ENCODE measurements around the gene STARD10. TPM values are rescaled to one million over a fixed set of nuclear protein-coding genes. Genes with fewer than 3 reads are reported as not detected.

STARD10 gene
- total and polyA plus RNA-seq, 9 of the 15 experiments (the other 6 are each of a cell fraction or from before 2014, with no cell fraction given) = 0.15 to 52.9 (median 32.3) TPM

DNA sequence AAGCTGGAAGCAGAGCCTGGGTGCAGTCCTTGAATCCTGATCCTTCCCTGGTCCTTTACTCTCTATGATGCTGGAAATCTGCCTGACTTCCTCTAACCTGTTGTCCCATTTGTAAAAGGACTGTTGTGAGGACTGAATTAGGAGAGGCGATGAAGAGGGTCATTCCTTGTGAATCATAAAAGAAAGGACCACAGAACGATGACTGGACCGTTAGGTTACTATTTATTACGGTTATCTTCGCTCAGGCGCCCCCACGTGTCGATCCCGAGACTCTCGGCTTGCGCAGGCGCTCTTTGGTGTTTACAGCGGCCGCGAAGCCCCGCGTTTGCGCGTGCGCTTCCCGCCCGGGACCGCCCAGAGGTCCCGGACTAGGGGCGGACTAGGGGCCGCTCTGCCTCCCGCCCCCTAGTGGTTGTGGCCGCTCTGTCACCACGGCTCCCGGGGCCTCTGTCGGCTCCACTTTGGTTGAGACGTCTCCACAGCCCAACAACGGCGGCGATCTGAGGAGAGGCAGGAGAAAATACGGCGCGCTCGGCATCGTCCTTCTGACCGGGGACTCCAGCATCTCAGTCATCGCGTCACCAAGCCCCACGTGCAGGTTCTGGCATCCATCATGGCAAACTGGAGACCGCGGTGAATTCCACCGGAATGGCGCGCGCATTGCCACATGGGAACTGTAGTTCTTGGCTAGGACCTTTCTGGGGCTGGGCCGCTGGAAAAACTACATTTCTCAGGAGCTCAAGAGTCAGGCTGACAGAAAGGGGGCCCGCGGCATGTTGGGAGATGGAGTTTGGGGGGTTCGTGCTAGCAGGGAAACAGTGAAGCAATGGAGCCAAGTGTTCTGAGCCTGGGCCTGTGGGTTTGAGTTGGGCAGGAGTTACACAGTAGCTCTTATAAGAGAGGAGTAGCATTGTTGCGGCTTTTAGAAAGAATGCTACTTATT lies at the start of gene STARD10 (continued):
- TF ChIP-seq, protein P1, sequence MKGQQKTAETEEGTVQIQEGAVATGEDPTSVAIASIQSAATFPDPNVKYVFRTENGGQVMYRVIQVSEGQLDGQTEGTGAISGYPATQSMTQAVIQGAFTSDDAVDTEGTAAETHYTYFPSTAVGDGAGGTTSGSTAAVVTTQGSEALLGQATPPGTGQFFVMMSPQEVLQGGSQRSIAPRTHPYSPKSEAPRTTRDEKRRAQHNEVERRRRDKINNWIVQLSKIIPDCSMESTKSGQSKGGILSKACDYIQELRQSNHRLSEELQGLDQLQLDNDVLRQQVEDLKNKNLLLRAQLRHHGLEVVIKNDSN (CRISPR knock-in tag; IDR thresholded peaks at IDR 0.05) = peak; percentile 90
- TF ChIP-seq CCAR2 (IDR thresholded peaks at IDR 0.05; ENCODE audit: low read depth, low read length) (no peak), NRF1 (conservative IDR thresholded peaks at IDR 0.05 in 1 of 2, IDR thresholded peaks at IDR 0.05 in 1 of 2) (peak; percentile 97), RAD51 (IDR thresholded peaks at IDR 0.05; ENCODE audit: borderline replicate concordance, low read depth) (peak; percentile 33; the same call in 1 of the 2 replicates), TGIF2 (CRISPR knock-in tag; IDR thresholded peaks at IDR 0.05) (no peak), ZNF445 (CRISPR knock-in tag; IDR thresholded peaks at IDR 0.05; ENCODE audit: low read depth) (no peak), LCOR (CRISPR knock-in tag; IDR thresholded peaks at IDR 0.05) (peak; percentile 89), ETS2 (tag; IDR thresholded peaks at IDR 0.05; ENCODE audit: borderline replicate concordance, poor library complexity, severe bottlenecking) (no peak), ZHX1 (conservative IDR thresholded peaks at IDR 0.05; ENCODE audit: low read length) (peak; percentile 84; the same call in 1 of the 2 replicates), HNRNPLL (IDR thresholded peaks at IDR 0.05; ENCODE audit: low read depth, low read length, poor library complexity, severe bottlenecking) (peak; percentile 45), ZNF395 (CRISPR knock-in tag; IDR thresholded peaks at IDR 0.05) (peak; percentile 52; the same call in 1 of the 2 replicates), TEAD4 (IDR thresholded peaks at IDR 0.05; ENCODE audit: low read length) (peak; percentile 69), TEAD4 (CRISPR knock-in tag; IDR thresholded peaks at IDR 0.05; ENCODE audit: borderline replicate concordance) (no peak), ZNF274 (IDR thresholded peaks at IDR 0.05; ENCODE audit: borderline replicate concordance, low read depth, low read length) (no peak), KAT2B (IDR thresholded peaks at IDR 0.05; ENCODE audit: low read depth, low read length) (peak; percentile 31), EP300 (IDR thresholded peaks at IDR 0.05; ENCODE audit: low read length) (peak; percentile 38)
- TF ChIP-seq, protein P2, sequence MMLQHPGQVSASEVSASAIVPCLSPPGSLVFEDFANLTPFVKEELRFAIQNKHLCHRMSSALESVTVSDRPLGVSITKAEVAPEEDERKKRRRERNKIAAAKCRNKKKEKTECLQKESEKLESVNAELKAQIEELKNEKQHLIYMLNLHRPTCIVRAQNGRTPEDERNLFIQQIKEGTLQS (IDR thresholded peaks at IDR 0.05) = peak; percentile 17; the same call in 1 of the 2 replicates
- TF ChIP-seq, protein P2 (CRISPR knock-in tag; conservative IDR thresholded peaks at IDR 0.05) = peak; percentile 51

Data from K562 (cell line).